ENCODE data around the gene IGLL5.

DNA sequence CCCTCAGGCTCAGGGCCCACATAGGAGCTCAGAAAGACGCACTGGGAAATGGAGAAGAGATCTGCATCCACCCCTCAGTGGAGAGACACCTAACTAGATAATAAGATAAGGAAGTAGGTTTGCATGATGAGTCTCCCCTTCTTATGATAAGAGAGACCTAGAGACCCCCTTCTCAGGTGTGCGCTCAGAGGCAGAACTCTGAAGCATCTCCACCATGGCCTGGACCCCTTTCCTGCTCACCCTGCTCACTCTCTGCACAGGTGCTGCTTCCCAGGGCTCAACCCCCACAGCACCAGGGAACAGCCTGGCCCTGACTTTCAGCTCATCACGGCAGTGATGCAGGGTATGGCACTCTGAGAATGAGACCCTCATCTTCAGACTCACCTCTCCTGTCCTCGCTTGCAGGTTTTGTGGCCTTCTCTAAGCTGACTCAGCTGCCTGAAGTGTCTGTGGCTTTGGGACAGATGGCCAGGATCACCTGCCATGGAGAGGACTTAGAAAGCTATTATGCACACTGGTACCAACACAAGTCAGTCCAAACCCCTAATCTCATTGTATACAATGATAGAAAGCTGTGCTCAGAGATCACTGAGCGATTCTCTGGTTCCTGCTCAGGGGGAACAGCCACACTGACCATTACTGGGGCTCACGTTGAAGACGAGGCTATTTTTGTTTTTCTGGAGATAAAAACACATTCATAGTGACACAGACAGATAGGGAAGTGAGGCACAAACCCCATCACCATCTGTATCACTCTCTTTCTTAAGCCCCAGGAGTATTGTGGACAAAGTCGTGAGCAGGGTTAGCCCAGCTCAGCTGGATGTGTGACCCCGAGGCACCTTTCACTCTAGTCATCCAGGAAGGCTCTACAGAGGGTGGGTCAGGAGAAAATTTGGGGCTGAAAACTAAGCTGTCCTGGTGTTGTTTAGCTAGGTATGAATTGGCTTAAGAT lies 29.7 kb upstream of the IGLL5 start:
- TF ChIP-seq POLR2A (IDR thresholded peaks at IDR 0.05): no peak
- TF ChIP-seq, protein P1, sequence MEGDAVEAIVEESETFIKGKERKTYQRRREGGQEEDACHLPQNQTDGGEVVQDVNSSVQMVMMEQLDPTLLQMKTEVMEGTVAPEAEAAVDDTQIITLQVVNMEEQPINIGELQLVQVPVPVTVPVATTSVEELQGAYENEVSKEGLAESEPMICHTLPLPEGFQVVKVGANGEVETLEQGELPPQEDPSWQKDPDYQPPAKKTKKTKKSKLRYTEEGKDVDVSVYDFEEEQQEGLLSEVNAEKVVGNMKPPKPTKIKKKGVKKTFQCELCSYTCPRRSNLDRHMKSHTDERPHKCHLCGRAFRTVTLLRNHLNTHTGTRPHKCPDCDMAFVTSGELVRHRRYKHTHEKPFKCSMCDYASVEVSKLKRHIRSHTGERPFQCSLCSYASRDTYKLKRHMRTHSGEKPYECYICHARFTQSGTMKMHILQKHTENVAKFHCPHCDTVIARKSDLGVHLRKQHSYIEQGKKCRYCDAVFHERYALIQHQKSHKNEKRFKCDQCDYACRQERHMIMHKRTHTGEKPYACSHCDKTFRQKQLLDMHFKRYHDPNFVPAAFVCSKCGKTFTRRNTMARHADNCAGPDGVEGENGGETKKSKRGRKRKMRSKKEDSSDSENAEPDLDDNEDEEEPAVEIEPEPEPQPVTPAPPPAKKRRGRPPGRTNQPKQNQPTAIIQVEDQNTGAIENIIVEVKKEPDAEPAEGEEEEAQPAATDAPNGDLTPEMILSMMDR (IDR thresholded peaks at IDR 0.05): no peak

Measured in thyroid gland (tissue), 4 donors.